ENCODE measurements around the gene TMEFF1. TPM values are rescaled to one million over a fixed set of nuclear protein-coding genes. Genes with fewer than 3 reads are reported as not detected.

TMEFF1 gene
- total RNA-seq, 1 experiment from 2014 or later, result 65.5 TPM

DNA sequence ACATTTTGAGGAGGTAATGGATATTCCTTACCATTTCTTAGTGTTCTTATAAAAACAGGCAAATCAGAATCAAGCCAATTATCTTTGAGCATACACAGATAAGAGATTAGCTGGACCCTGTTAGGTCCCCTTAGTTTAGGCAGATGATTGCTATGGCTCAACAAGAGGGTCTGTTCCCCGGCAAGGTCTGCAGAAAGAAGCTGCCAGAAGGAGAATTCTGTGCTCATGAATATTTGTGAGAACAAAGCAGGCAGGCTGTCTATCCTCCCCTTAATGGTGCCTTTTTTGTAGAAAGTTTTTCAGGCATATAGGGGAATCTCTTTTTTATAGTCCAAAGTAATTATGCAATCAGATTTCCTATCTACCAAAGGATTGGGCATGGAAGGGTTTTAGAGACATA is 132.5 kb downstream of the TMEFF1 start:
- no peak overlapping the region for H4K5ac ChIP-seq (ENCODE audit: insufficient read length, low read depth, low read length)
- no peak overlapping the region for H2BK20ac ChIP-seq (ENCODE audit: low read depth, low read length, poor library complexity, severe bottlenecking)
- no peak overlapping the region for H3T11ph ChIP-seq (ENCODE audit: low read length)
- no peak overlapping the region for H3K4ac ChIP-seq (ENCODE audit: low read depth, low read length)
- H3K27ac ChIP-seq (ENCODE audit: insufficient read length, low read depth, low read length), result no peak overlapping the region
- H3K4me2 ChIP-seq (ENCODE audit: insufficient read depth, insufficient read length, low read length), result no peak overlapping the region
- peaks cover 2 to 6% of the 10 kb centered on the region in 2 experiments; a peak in 3 of 5 replicates for H3K9me3 Mint-ChIP-seq
- H3K23ac ChIP-seq (ENCODE audit: insufficient read length, low read depth, low read length), result no peak overlapping the region
- no peak overlapping the region for H2AK5ac ChIP-seq (ENCODE audit: insufficient read length, low read length)
- H2BK15ac ChIP-seq (ENCODE audit: low read depth, low read length), result no peak overlapping the region
- H3K9me3 ChIP-seq (ENCODE audit: control insufficient read depth, low read depth, low read length), result no peaks in the 10 kb centered on the region
- H3K27me3 Mint-ChIP-seq (ENCODE audit: low read depth), result no peaks in the 10 kb centered on the region
- no peak for DNase-seq
- WGBS (ENCODE audit: extremely low coverage, insufficient read length, low lambda C conversion rate), result no CpG with 5 or more reads among the region's 1 CpG
- no peak overlapping the region for H3K9ac ChIP-seq (ENCODE audit: extremely low read depth, insufficient read length, low read length)
- H3K56ac ChIP-seq (ENCODE audit: insufficient read length, low read depth, low read length), result no peak overlapping the region
- no peaks in the 10 kb centered on the region for H3K4me1 ChIP-seq (ENCODE audit: insufficient read depth, low read length)
- no peaks in the 10 kb centered on the region for H4K20me1 ChIP-seq (ENCODE audit: control insufficient read depth, insufficient read depth, insufficient read length)
- no peak overlapping the region for H2BK120ac ChIP-seq (ENCODE audit: low read depth, low read length, poor library complexity, severe bottlenecking)
- no peak overlapping the region for H2BK5ac ChIP-seq (ENCODE audit: insufficient read length, low read length)
- no peak overlapping the region for H3K14ac ChIP-seq (ENCODE audit: insufficient read depth, low read length)
- H3K79me1 ChIP-seq (ENCODE audit: insufficient read depth, low read depth, low read length, poor library complexity, severe bottlenecking), result no peaks in the 10 kb centered on the region
- H3K79me2 ChIP-seq (ENCODE audit: insufficient read depth, low read length), result no peaks in the 10 kb centered on the region
- H4K91ac ChIP-seq (ENCODE audit: insufficient read length, low read depth, low read length), result no peak overlapping the region
- H3K4me3 Mint-ChIP-seq, result no peak overlapping the region
- TF ChIP-seq, protein P1, sequence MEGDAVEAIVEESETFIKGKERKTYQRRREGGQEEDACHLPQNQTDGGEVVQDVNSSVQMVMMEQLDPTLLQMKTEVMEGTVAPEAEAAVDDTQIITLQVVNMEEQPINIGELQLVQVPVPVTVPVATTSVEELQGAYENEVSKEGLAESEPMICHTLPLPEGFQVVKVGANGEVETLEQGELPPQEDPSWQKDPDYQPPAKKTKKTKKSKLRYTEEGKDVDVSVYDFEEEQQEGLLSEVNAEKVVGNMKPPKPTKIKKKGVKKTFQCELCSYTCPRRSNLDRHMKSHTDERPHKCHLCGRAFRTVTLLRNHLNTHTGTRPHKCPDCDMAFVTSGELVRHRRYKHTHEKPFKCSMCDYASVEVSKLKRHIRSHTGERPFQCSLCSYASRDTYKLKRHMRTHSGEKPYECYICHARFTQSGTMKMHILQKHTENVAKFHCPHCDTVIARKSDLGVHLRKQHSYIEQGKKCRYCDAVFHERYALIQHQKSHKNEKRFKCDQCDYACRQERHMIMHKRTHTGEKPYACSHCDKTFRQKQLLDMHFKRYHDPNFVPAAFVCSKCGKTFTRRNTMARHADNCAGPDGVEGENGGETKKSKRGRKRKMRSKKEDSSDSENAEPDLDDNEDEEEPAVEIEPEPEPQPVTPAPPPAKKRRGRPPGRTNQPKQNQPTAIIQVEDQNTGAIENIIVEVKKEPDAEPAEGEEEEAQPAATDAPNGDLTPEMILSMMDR (conservative IDR thresholded peaks at IDR 0.05), result no peak
- no peak overlapping the region for H3K27ac Mint-ChIP-seq
- H2AFZ ChIP-seq (ENCODE audit: low read length), result no peak overlapping the region
- peaks cover 13 to 21% of the 10 kb centered on the region in 2 experiments for H3K4me1 Mint-ChIP-seq
- H3K18ac ChIP-seq (ENCODE audit: insufficient read length, low read depth, low read length), result no peak overlapping the region
- no peaks in the 10 kb centered on the region for H3K27me3 ChIP-seq (ENCODE audit: insufficient read depth, low read length)
- peaks cover 0 to 5% (median 0%) of the 10 kb centered on the region in 3 experiments; a peak in 1 of 7 replicates for H3K36me3 Mint-ChIP-seq (ENCODE audit: insufficient read depth in 1 of 3, low read depth in 3 of 3)
- no peak overlapping the region for H4K8ac ChIP-seq (replicated peaks; ENCODE audit: insufficient read length, low read depth, low read length)
- H3K23me2 ChIP-seq (ENCODE audit: insufficient read length, low read depth, low read length, poor library complexity, severe bottlenecking), result no peaks in the 10 kb centered on the region
- H2BK12ac ChIP-seq (ENCODE audit: insufficient read length, low read depth, low read length), result no peak overlapping the region
